HEK293 (cell line): Measurements from ENCODE around the gene CCDC201.
"Not testable (repeated sequence)": the region's sequence is repeated elsewhere in the genome, so short reads cannot be mapped to it uniquely, and the experiment has no call there.

ENCODE experiments used
- MYNN ChIP-seq: fragments of 450-650 bp; formaldehyde crosslinking; IDR thresholded peaks from 2 replicates; pipeline ENCODE4 v1.5.1; 2016; ENCODE audit warnings: missing biosample characterization, missing genetic modification characterization, borderline replicate concordance
- SP2 ChIP-seq: fragments of 450-650 bp; formaldehyde crosslinking; IDR thresholded peaks from 2 replicates; pipeline ENCODE4 v1.5.1; 2016; ENCODE audit warnings: missing biosample characterization, missing genetic modification characterization
- SP7 ChIP-seq: fragments of 450-650 bp; formaldehyde crosslinking; IDR thresholded peaks from 2 replicates; pipeline ENCODE4 v1.5.1; 2016; ENCODE audit warnings: missing biosample characterization, missing genetic modification characterization
- ZNF274 ChIP-seq, 2 experiments: fragments of 200-500 bp in 1 of 2; fragments of 450-650 bp in 1 of 2; sonication (Bioruptor generic) in 1 of 2; formaldehyde crosslinking in 1 of 2; IDR thresholded peaks; 2 replicates each; pipeline versions ENCODE4 v1.5.1 to v1.6.1; 2014 to 2016; ENCODE audit warnings: borderline replicate concordance in 1 of 2, inconsistent platforms in 1 of 2, low read length in 1 of 2, missing biosample characterization in 1 of 2, missing genetic modification characterization in 1 of 2
- ZNF548 ChIP-seq: fragments of 450-650 bp; formaldehyde crosslinking; IDR thresholded peaks from 2 replicates; pipeline ENCODE4 v1.5.1; 2016; ENCODE audit warnings: missing biosample characterization, missing genetic modification characterization
- ZNF658 ChIP-seq: fragments of 450-650 bp; formaldehyde crosslinking; IDR thresholded peaks from 2 replicates; pipeline ENCODE4; 2016; ENCODE audit warnings: missing biosample characterization, missing genetic modification characterization
- ZSCAN30 ChIP-seq: fragments of 450-650 bp; IDR thresholded peaks from 2 replicates; pipeline ENCODE4 v1.5.1; 2018; ENCODE audit warnings: missing biosample characterization, mild to moderate bottlenecking, missing genetic modification characterization, moderate library complexity
- TF ChIP-seq, protein P1 (sequence below): fragments of 450-650 bp; formaldehyde crosslinking; IDR thresholded peaks from 2 replicates; pipeline ENCODE4 v1.5.1; 2016; ENCODE audit warnings: missing biosample characterization, missing genetic modification characterization
- TF ChIP-seq, protein P2 (sequence below): fragments of 450-650 bp; formaldehyde crosslinking; IDR thresholded peaks from 2 replicates; pipeline ENCODE4 v1.5.1; 2017; ENCODE audit warnings: missing biosample characterization, missing genetic modification characterization
- TF ChIP-seq, protein P3 (sequence below): fragments of 450-650 bp; IDR thresholded peaks from 2 replicates; pipeline ENCODE4 v1.5.1; 2018; ENCODE audit warnings: missing biosample characterization, missing genetic modification characterization
- TF ChIP-seq, protein P4 (sequence below): fragments of 450-650 bp; formaldehyde crosslinking; conservative IDR thresholded peaks from 2 replicates; pipeline ENCODE4 v1.5.1; 2016; ENCODE audit warnings: low read depth, missing biosample characterization, missing genetic modification characterization
- TF ChIP-seq, protein P5 (sequence below): fragments of 450-650 bp; formaldehyde crosslinking; IDR thresholded peaks from 2 replicates; pipeline ENCODE4 v1.5.1; 2016; ENCODE audit warnings: missing biosample characterization, missing genetic modification characterization, borderline replicate concordance

DNA sequence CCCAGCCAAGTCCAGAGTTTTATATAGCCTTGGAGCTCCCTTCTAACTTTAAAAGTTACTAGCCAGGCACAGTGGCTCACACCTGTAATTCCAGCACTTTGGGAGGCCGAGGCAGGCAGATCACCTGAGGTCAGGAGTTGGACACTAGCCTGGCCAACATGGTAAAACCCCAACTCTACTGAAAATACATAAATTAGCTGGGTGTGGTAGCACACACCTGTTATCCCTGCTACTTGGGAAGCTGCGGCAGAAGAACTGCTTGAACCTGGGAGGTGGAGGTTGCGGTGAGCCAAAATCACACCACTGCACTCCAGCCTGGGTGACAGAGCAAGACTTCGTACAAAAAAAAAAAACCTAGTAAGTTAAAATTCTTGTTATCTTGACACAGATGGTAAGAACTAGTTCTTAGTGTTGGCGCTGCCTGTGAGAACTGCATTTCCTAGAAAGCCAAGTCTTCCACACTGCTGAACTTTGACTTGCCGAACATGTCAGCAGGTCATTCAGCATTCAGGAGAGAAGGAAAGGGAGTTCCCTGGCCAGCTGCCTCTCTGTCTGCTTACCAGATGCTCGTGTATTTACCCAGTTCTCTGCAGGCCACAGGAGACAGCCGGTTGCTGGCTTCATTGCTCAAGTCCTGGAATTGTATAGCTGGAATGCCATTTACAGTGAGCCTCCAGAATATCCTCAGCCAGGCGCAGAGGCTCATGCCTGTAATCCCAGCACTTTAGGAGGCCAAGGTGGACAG, 40.3 kb downstream of the CCDC201 start:
- TF ChIP-seq, protein P1, sequence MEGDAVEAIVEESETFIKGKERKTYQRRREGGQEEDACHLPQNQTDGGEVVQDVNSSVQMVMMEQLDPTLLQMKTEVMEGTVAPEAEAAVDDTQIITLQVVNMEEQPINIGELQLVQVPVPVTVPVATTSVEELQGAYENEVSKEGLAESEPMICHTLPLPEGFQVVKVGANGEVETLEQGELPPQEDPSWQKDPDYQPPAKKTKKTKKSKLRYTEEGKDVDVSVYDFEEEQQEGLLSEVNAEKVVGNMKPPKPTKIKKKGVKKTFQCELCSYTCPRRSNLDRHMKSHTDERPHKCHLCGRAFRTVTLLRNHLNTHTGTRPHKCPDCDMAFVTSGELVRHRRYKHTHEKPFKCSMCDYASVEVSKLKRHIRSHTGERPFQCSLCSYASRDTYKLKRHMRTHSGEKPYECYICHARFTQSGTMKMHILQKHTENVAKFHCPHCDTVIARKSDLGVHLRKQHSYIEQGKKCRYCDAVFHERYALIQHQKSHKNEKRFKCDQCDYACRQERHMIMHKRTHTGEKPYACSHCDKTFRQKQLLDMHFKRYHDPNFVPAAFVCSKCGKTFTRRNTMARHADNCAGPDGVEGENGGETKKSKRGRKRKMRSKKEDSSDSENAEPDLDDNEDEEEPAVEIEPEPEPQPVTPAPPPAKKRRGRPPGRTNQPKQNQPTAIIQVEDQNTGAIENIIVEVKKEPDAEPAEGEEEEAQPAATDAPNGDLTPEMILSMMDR (tag by site-specific recombination) = not testable (repeated sequence)
- TF ChIP-seq, protein P2, sequence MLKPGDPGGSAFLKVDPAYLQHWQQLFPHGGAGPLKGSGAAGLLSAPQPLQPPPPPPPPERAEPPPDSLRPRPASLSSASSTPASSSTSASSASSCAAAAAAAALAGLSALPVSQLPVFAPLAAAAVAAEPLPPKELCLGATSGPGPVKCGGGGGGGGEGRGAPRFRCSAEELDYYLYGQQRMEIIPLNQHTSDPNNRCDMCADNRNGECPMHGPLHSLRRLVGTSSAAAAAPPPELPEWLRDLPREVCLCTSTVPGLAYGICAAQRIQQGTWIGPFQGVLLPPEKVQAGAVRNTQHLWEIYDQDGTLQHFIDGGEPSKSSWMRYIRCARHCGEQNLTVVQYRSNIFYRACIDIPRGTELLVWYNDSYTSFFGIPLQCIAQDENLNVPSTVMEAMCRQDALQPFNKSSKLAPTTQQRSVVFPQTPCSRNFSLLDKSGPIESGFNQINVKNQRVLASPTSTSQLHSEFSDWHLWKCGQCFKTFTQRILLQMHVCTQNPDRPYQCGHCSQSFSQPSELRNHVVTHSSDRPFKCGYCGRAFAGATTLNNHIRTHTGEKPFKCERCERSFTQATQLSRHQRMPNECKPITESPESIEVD = not testable (repeated sequence)
- TF ChIP-seq SP7 (tag by site-specific recombination); SP2 (tag by site-specific recombination); ZSCAN30 (tag by site-specific recombination); ZNF274 (IDR thresholded peaks at IDR 0.05; ENCODE audit: low read length); ZNF274 (tag by site-specific recombination; IDR thresholded peaks at IDR 0.05; ENCODE audit: borderline replicate concordance); ZNF548 (tag by site-specific recombination); ZNF658 (tag by site-specific recombination); MYNN (tag by site-specific recombination): not testable (repeated sequence)
- TF ChIP-seq, protein P3, sequence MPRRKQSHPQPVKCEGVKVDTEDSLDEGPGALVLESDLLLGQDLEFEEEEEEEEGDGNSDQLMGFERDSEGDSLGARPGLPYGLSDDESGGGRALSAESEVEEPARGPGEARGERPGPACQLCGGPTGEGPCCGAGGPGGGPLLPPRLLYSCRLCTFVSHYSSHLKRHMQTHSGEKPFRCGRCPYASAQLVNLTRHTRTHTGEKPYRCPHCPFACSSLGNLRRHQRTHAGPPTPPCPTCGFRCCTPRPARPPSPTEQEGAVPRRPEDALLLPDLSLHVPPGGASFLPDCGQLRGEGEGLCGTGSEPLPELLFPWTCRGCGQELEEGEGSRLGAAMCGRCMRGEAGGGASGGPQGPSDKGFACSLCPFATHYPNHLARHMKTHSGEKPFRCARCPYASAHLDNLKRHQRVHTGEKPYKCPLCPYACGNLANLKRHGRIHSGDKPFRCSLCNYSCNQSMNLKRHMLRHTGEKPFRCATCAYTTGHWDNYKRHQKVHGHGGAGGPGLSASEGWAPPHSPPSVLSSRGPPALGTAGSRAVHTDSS (tag by site-specific recombination) = not testable (repeated sequence)
- TF ChIP-seq, protein P4, sequence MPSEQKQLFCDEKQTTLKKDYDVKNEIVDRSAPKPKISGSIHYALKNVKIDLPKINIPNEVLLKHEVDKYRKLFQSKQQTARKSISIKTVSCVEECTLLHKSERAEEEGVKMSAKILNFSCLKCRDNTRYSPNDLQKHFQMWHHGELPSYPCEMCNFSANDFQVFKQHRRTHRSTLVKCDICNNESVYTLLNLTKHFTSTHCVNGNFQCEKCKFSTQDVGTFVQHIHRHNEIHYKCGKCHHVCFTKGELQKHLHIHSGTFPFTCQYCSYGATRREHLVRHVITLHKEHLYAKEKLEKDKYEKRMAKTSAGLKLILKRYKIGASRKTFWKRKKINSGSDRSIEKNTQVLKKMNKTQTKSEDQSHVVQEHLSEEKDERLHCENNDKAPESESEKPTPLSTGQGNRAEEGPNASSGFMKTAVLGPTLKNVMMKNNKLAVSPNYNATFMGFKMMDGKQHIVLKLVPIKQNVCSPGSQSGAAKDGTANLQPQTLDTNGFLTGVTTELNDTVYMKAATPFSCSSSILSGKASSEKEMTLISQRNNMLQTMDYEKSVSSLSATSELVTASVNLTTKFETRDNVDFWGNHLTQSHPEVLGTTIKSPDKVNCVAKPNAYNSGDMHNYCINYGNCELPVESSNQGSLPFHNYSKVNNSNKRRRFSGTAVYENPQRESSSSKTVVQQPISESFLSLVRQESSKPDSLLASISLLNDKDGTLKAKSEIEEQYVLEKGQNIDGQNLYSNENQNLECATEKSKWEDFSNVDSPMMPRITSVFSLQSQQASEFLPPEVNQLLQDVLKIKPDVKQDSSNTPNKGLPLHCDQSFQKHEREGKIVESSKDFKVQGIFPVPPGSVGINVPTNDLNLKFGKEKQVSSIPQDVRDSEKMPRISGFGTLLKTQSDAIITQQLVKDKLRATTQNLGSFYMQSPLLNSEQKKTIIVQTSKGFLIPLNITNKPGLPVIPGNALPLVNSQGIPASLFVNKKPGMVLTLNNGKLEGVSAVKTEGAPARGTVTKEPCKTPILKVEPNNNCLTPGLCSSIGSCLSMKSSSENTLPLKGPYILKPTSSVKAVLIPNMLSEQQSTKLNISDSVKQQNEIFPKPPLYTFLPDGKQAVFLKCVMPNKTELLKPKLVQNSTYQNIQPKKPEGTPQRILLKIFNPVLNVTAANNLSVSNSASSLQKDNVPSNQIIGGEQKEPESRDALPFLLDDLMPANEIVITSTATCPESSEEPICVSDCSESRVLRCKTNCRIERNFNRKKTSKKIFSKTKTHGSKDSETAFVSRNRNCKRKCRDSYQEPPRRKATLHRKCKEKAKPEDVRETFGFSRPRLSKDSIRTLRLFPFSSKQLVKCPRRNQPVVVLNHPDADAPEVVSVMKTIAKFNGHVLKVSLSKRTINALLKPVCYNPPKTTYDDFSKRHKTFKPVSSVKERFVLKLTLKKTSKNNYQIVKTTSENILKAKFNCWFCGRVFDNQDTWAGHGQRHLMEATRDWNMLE (tag by site-specific recombination) = not testable (repeated sequence)
- TF ChIP-seq, protein P5, sequence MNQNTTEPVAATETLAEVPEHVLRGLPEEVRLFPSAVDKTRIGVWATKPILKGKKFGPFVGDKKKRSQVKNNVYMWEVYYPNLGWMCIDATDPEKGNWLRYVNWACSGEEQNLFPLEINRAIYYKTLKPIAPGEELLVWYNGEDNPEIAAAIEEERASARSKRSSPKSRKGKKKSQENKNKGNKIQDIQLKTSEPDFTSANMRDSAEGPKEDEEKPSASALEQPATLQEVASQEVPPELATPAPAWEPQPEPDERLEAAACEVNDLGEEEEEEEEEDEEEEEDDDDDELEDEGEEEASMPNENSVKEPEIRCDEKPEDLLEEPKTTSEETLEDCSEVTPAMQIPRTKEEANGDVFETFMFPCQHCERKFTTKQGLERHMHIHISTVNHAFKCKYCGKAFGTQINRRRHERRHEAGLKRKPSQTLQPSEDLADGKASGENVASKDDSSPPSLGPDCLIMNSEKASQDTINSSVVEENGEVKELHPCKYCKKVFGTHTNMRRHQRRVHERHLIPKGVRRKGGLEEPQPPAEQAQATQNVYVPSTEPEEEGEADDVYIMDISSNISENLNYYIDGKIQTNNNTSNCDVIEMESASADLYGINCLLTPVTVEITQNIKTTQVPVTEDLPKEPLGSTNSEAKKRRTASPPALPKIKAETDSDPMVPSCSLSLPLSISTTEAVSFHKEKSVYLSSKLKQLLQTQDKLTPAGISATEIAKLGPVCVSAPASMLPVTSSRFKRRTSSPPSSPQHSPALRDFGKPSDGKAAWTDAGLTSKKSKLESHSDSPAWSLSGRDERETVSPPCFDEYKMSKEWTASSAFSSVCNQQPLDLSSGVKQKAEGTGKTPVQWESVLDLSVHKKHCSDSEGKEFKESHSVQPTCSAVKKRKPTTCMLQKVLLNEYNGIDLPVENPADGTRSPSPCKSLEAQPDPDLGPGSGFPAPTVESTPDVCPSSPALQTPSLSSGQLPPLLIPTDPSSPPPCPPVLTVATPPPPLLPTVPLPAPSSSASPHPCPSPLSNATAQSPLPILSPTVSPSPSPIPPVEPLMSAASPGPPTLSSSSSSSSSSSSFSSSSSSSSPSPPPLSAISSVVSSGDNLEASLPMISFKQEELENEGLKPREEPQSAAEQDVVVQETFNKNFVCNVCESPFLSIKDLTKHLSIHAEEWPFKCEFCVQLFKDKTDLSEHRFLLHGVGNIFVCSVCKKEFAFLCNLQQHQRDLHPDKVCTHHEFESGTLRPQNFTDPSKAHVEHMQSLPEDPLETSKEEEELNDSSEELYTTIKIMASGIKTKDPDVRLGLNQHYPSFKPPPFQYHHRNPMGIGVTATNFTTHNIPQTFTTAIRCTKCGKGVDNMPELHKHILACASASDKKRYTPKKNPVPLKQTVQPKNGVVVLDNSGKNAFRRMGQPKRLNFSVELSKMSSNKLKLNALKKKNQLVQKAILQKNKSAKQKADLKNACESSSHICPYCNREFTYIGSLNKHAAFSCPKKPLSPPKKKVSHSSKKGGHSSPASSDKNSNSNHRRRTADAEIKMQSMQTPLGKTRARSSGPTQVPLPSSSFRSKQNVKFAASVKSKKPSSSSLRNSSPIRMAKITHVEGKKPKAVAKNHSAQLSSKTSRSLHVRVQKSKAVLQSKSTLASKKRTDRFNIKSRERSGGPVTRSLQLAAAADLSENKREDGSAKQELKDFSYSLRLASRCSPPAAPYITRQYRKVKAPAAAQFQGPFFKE (tag by site-specific recombination) = not testable (repeated sequence)
